Spleen (tissue), 11 donors: ENCODE results near the gene NPC1. TPM values are rescaled to one million over a fixed set of nuclear protein-coding genes. Genes with fewer than 3 reads are reported as not detected.

ENCODE experiments used
- DNase-seq: peaks from one replicate; pipeline ENCODE4 v3.0.0-alpha.2; 2020
- H3K27ac ChIP-seq, 8 donors: fragments of 200-600 bp; sonication (generic) in 7 of 8; 1 replicate in 4 of 8; 2 replicates in 4 of 8; pipeline versions ENCODE4 v1.5.0 to v1.8.0; 2016 to 2021; ENCODE audit warnings: inconsistent platforms in 4 of 8, mild to moderate bottlenecking in 4 of 8, moderate library complexity in 1 of 8
- H3K27me3 ChIP-seq, 7 donors: fragments of 200-600 bp; sonication (generic) in 6 of 7; replicated peaks in 1 of 7; 1 replicate in 4 of 7; 2 replicates in 3 of 7; pipeline versions ENCODE4 v1.5.0 to v1.8.0; 2016 to 2021; ENCODE audit warnings: inconsistent platforms in 3 of 7, mild to moderate bottlenecking in 1 of 7
- H3K36me3 ChIP-seq, 6 donors: fragments of 200-600 bp; sonication (generic) in 5 of 6; 1 replicate in 4 of 6; 2 replicates in 2 of 6; pipeline versions ENCODE4 v1.5.0 to v1.8.0; 2016 to 2021; ENCODE audit warnings: inconsistent platforms in 2 of 6
- H3K4me1 ChIP-seq, 6 donors: fragments of 200-600 bp; sonication (generic) in 5 of 6; 1 replicate in 3 of 6; 2 replicates in 3 of 6; pipeline versions ENCODE4 v1.5.0 to v1.8.0; 2016 to 2021; ENCODE audit warnings: inconsistent platforms in 3 of 6
- H3K4me3 ChIP-seq, 8 donors: fragments of 200-600 bp; sonication (generic) in 7 of 8; 1 replicate in 4 of 8; 2 replicates in 4 of 8; pipeline versions ENCODE4 v1.5.0 to v1.8.0; 2016 to 2021; ENCODE audit warnings: inconsistent platforms in 4 of 8, mild to moderate bottlenecking in 4 of 8, moderate library complexity in 2 of 8
- H3K9me3 ChIP-seq, 8 donors: fragments of 200-600 bp; sonication (generic) in 7 of 8; 1 replicate in 4 of 8; 2 replicates in 4 of 8; pipeline versions ENCODE4 v1.5.0 to v1.8.0; 2016 to 2021; ENCODE audit warnings: inconsistent platforms in 4 of 8
- POLR2A ChIP-seq, 3 donors: fragments of 450-650 bp; IDR thresholded peaks; one replicate each; pipeline ENCODE4 v1.5.1; 2017; ENCODE audit warnings: antibody characterized with exemption in 3 of 3, mild to moderate bottlenecking in 1 of 3
- POLR2AphosphoS5 ChIP-seq, 3 donors: sonication (generic); formaldehyde crosslinking; IDR thresholded peaks; one replicate each; pipeline ENCODE4 v1.5.1; 2017; ENCODE audit warnings: antibody characterized with exemption in 3 of 3
- whole genome bisulfite sequencing, 5 donors: extraction: QIAGEN DNeasy Blood & Tissue Kit in 3 of 5; methylation state at CpG; one replicate each; pipeline versions ENCODE4 v1.1.5 to v1.1.7; 2013 to 2018; 5-methylcytosine and 5-hydroxymethylcytosine counted together
- intact Hi-C: fragments of 100-400 bp; cut with DNase I; formaldehyde crosslinking; loops from one replicate; pipeline ENCODE4 v1.15.0; 2023; ENCODE audit warnings: low total_unique reads
- polyA plus RNA-seq, 3 donors: library from polyadenylated mRNA; stranded (reverse); fragments of 200-250 nt; gene quantifications; one replicate each; pipeline ENCODE4 v1.2.1, GENCODE V29; 2013
- total RNA-seq, 7 donors: library from RNA; depleted of rRNA in 3 of 7; stranded (reverse); fragments of >200 nt in 3 of 7; fragmentation: NEBNext Ultra II Directional in 4 of 7; extraction: Animal tissue kit (Norgen Biotek cat#: 25700) in 4 of 7; gene quantifications; one replicate each; pipeline versions ENCODE4 v1.1.0 to v1.2.1, GENCODE V29; 2016 to 2021
- TF ChIP-seq, protein P1 (sequence below), 11 experiments: fragments of 200-600 bp in 7 of 11; fragments of 450-650 bp in 4 of 11; sonication (generic) in 4 of 11; IDR thresholded peaks in 8 of 11; conservative IDR thresholded peaks in 3 of 11; 1 replicate in 7 of 11; 2 replicates in 4 of 11; pipeline versions ENCODE4 v1.4.0 to v1.8.0; 2016 to 2021; ENCODE audit warnings: antibody characterized with exemption in 11 of 11, inconsistent platforms in 4 of 11, mild to moderate bottlenecking in 1 of 11
- donor health status: healthy with polysubstance abuse.
- donor health status: DM: no; HTN: no; CAD: no; lungs with moderate emphysema.
- donor health status: DM: no; HTN: no; CAD: no.
- donor health status: Bipolar disorder and iron deficiency.
- donor health status: healthy.
- donor health status: DM: no; HTN: no; CAD: no.
- donor health status: DM: yes; HTN: yes; CAD: no.

The NPC1 gene
- total and polyA plus RNA-seq, 10 donors: 8.1 to 84.2 (median 56.0) TPM

DNA sequence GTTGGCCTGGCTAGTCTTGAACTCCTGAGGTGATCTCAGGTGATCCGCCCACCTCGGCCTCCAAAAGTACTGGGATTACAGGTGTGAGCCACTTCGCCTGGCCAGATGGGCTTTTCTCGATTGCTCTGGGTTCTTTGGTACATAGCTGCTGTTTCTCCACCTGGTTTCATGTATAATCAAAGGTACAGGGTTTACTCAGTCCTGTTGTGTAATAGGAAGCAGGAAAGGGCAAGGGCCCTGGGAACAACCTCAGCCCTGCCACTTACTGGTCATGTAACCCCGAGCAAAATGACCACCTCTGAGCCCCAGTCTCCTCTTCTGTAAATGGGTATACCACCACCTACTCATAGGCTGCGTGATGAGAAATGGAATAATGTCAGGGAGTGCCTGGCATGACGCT, 49.0 kb downstream of the NPC1 start:
- Histone ChIP-seq H3K9me3 (no peaks in the 10 kb centered on the region), H3K36me3 (peaks cover 0 to 100% (median 87%) of the 10 kb centered on the region in 6 donors), H3K27me3 (no peaks in the 10 kb centered on the region), H3K27ac (no peak overlapping the region), H3K4me1 (peaks cover 24 to 42% (median 33%) of the 10 kb centered on the region in 6 donors), H3K4me3 (no peak overlapping the region)
- WGBS, 5 donors: 91 to 97% (median 94%) methylated on average over 7 of the region's 7 CpGs
- TF ChIP-seq, protein P1, sequence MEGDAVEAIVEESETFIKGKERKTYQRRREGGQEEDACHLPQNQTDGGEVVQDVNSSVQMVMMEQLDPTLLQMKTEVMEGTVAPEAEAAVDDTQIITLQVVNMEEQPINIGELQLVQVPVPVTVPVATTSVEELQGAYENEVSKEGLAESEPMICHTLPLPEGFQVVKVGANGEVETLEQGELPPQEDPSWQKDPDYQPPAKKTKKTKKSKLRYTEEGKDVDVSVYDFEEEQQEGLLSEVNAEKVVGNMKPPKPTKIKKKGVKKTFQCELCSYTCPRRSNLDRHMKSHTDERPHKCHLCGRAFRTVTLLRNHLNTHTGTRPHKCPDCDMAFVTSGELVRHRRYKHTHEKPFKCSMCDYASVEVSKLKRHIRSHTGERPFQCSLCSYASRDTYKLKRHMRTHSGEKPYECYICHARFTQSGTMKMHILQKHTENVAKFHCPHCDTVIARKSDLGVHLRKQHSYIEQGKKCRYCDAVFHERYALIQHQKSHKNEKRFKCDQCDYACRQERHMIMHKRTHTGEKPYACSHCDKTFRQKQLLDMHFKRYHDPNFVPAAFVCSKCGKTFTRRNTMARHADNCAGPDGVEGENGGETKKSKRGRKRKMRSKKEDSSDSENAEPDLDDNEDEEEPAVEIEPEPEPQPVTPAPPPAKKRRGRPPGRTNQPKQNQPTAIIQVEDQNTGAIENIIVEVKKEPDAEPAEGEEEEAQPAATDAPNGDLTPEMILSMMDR (IDR thresholded peaks at IDR 0.05 in 8 of 11, conservative IDR thresholded peaks at IDR 0.05 in 3 of 11): no peak
- TF ChIP-seq POLR2A (IDR thresholded peaks at IDR 0.05): no peak
- no peak for TF ChIP-seq POLR2AphosphoS5 (IDR thresholded peaks at IDR 0.05)
- intact Hi-C loops: no loop called here
- DNase-seq: no peak

DNA sequence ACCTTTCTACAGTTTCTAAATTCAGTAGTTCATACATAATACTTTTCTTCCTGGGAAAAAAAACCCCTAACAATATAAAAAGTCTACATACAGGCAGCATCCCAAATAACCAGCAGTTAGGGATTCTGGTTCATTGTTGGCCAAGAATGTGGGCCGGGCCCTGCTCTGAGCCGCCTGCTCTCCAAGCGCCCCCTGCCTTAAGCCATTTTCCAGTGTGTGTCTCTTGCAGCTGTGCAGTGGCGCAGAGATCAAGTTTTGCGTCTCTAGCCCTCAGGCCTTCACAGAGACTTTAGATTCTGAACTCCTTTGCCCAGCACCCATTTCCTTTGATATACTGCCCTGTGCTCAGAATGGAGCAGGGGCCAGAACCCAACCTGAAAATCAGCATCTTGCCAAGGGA, 50.1 kb downstream of the NPC1 start:
- Histone ChIP-seq H3K27ac (no peak overlapping the region), H3K4me1 (peaks cover 20 to 31% (median 23%) of the 10 kb centered on the region in 6 donors), H3K36me3 (peaks cover 0 to 100% (median 96%) of the 10 kb centered on the region in 6 donors), H3K9me3 (no peaks in the 10 kb centered on the region), H3K4me3 (no peak overlapping the region), H3K27me3 (no peaks in the 10 kb centered on the region)
- no peak for TF ChIP-seq POLR2AphosphoS5 (IDR thresholded peaks at IDR 0.05)
- TF ChIP-seq POLR2A (IDR thresholded peaks at IDR 0.05): no peak
- intact Hi-C loops: no loop called here
- 95 to 98% (median 97%) methylated on average over 5 of the region's 5 CpGs for WGBS, 5 donors
- DNase-seq: no peak

DNA sequence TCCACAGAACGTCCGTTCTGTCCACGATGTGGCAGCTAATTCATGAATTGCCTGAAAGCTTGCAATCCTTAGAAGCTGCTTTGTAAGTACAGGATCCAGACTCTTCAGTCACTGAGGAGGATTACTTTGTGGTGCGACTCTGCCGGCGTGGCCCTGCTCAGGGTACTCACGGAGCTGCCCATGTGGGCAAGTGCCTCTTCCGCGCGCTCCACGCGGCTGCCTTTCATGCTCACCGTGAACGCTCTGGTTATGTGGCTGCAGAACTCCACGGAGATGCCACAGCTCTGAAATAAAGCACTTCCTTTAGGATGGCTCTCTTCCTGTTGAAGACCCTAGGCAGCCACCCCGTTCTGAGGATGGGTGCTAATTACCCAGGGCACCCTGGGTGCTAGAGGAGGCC, 52.0 kb downstream of the NPC1 start:
- H3K9me3 ChIP-seq: no peaks in the 10 kb centered on the region
- WGBS, 5 donors: 94 to 97% (median 96%) methylated on average over 16 of the region's 16 CpGs
- H3K27me3 ChIP-seq: no peaks in the 10 kb centered on the region
- intact Hi-C loops: no loop called here
- H3K36me3 ChIP-seq: peaks cover 0 to 100% (median 100%) of the 10 kb centered on the region in 6 donors
- H3K4me3 ChIP-seq: no peak overlapping the region
- H3K27ac ChIP-seq: no peak overlapping the region
- peak in 2 of 3 donors; percentile 30 to 56 for TF ChIP-seq POLR2AphosphoS5 (IDR thresholded peaks at IDR 0.05)
- TF ChIP-seq, protein P1 (IDR thresholded peaks at IDR 0.05 in 8 of 11, conservative IDR thresholded peaks at IDR 0.05 in 3 of 11): no peak
- no peak for TF ChIP-seq POLR2A (IDR thresholded peaks at IDR 0.05)
- H3K4me1 ChIP-seq: peaks cover under 1 to 25% (median 6%) of the 10 kb centered on the region in 6 donors
- no peak for DNase-seq

DNA sequence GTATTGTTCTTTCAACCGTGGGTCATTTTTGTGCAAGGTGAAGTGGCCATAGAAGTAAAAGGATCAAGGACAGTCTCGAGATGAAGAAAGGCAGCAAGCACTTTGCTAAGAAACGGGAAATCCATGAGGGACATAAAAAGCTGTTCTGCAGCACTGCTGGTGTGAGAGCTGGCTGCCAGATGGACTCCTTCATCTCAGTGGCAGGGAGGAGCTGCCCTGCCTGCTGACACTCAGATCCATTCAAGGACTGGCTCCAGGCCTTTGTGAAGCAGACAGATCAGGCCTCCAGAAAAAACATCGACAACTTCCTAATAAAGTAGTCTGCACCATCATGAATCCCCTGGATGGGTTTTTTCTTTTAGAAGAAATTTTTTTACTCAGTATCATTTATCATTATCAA, 53.5 kb downstream of the NPC1 start:
- Histone ChIP-seq H3K4me1 (peaks cover 0 to 22% (median 3%) of the 10 kb centered on the region in 6 donors), H3K4me3 (no peak overlapping the region), H3K27me3 (no peaks in the 10 kb centered on the region), H3K36me3 (peaks cover 0 to 100% (median 100%) of the 10 kb centered on the region in 6 donors), H3K9me3 (no peaks in the 10 kb centered on the region), H3K27ac (peak overlapping the region in 2 of 8 donors; percentile 19 to 43)
- TF ChIP-seq POLR2AphosphoS5 (IDR thresholded peaks at IDR 0.05) (peak in 2 of 3 donors; percentile 15 to 24), POLR2A (IDR thresholded peaks at IDR 0.05) (no peak)
- WGBS, 5 donors: 71 to 80% (median 78%) methylated on average over 4 of the region's 4 CpGs
- DNase-seq: no peak
- intact Hi-C loops: no loop called here

DNA sequence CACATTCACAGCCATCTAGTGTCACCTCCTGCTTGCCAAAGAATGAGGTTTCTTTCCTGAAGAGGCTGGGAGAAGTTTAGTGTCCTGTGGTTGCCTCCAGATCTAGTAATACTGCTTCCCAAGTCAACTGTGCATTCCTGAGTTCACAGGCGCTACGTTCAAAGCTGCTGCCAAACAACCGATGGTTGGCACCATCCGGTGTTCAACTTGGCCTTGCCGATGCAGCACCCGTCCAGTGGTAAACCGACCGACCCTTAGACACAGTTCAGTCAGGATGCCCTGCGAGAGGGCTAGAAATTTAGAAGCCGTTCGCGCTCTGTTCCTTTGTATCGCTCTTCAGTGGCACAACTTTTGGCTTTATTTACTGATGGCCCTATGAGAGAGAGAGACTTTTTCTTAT, 54.4 kb downstream of the NPC1 start:
- Histone ChIP-seq H3K4me3 (no peak overlapping the region), H3K9me3 (no peaks in the 10 kb centered on the region), H3K27ac (no peak overlapping the region), H3K36me3 (peaks cover 0 to 100% (median 100%) of the 10 kb centered on the region in 6 donors), H3K27me3 (no peaks in the 10 kb centered on the region), H3K4me1 (peaks cover 0 to 22% (median 3%) of the 10 kb centered on the region in 6 donors)
- peak in 1 of 3 donors; percentile 22 for TF ChIP-seq POLR2AphosphoS5 (IDR thresholded peaks at IDR 0.05)
- TF ChIP-seq, protein P1 (IDR thresholded peaks at IDR 0.05 in 8 of 11, conservative IDR thresholded peaks at IDR 0.05 in 3 of 11): no peak
- WGBS, 5 donors: 91 to 96% (median 96%) methylated on average over 13 of the region's 13 CpGs
- intact Hi-C loops: no loop called here
- no peak for DNase-seq
